HepG2 (cell line): ENCODE results near the gene MTA2. TPM values are rescaled to one million over a fixed set of nuclear protein-coding genes. Genes with fewer than 3 reads are reported as not detected.

Experiments
- BRCA1 ChIP-seq: sonication (generic); formaldehyde crosslinking; IDR thresholded peaks from 2 replicates; pipeline ENCODE4 v1.4.0; 2020; ENCODE audit warnings: missing genetic modification reagents
- FOXK2 ChIP-seq: fragments of 450-650 bp; IDR thresholded peaks from 2 replicates; pipeline ENCODE4 v1.6.1; 2016
- KDM4B ChIP-seq: sonication (generic); formaldehyde crosslinking; IDR thresholded peaks from 2 replicates; pipeline ENCODE4 v1.4.0; 2020; ENCODE audit warnings: missing genetic modification reagents
- PHF20 ChIP-seq: sonication (generic); formaldehyde crosslinking; IDR thresholded peaks from 2 replicates; pipeline ENCODE4 v1.5.0; 2020; ENCODE audit warnings: mild to moderate bottlenecking, missing genetic modification reagents
- RBM22 ChIP-seq: fragments of 200-400 bp; formaldehyde crosslinking; optimal IDR thresholded peaks from 2 replicates; pipeline ENCODE3; 2017; ENCODE audit warnings: mild to moderate bottlenecking, low read length, moderate library complexity
- SCMH1 ChIP-seq: sonication (generic); formaldehyde crosslinking; IDR thresholded peaks from 2 replicates; pipeline ENCODE4 v1.9.0; 2021; ENCODE audit warnings: missing genetic modification reagents, mild to moderate bottlenecking, borderline replicate concordance
- SRSF1 ChIP-seq: fragments of 200-400 bp; formaldehyde crosslinking; optimal IDR thresholded peaks from 2 replicates; pipeline ENCODE3; 2017; ENCODE audit warnings: mild to moderate bottlenecking, low read depth, low read length, moderate library complexity
- STAT5B ChIP-seq: sonication (generic); formaldehyde crosslinking; IDR thresholded peaks from 2 replicates; pipeline ENCODE4 v1.4.0; 2020; ENCODE audit warnings: missing genetic modification reagents
- ZBTB10 ChIP-seq: sonication (generic); formaldehyde crosslinking; IDR thresholded peaks from 2 replicates; pipeline ENCODE4 v1.4.0; 2020; ENCODE audit warnings: missing genetic modification reagents, borderline replicate concordance
- ZEB1 ChIP-seq: IDR thresholded peaks from 2 replicates; pipeline ENCODE4 v1.6.1; 2012; ENCODE audit warnings: mild to moderate bottlenecking, low read depth, inconsistent platforms; ENCODE audit not compliant: insufficient replicate concordance
- ZNF121 ChIP-seq: sonication (generic); formaldehyde crosslinking; IDR thresholded peaks from 2 replicates; pipeline ENCODE4 v1.5.0; 2020; ENCODE audit warnings: mild to moderate bottlenecking, missing genetic modification reagents
- ZNF138 ChIP-seq: sonication (generic); formaldehyde crosslinking; IDR thresholded peaks from 2 replicates; pipeline ENCODE4 v1.5.0; 2020; ENCODE audit warnings: mild to moderate bottlenecking, low read depth, missing genetic modification reagents
- ZNF142 ChIP-seq: sonication (generic); formaldehyde crosslinking; IDR thresholded peaks from 2 replicates; pipeline ENCODE4 v1.4.0; 2020; ENCODE audit warnings: missing genetic modification reagents
- ZNF20 ChIP-seq: sonication (generic); formaldehyde crosslinking; IDR thresholded peaks from 2 replicates; pipeline ENCODE4 v1.4.0; 2020; ENCODE audit warnings: mild to moderate bottlenecking, moderate library complexity, missing genetic modification reagents
- ZNF260 ChIP-seq: sonication (generic); formaldehyde crosslinking; IDR thresholded peaks from 2 replicates; pipeline ENCODE4 v1.4.0; 2020; ENCODE audit warnings: missing genetic modification reagents, low read depth, mild to moderate bottlenecking, borderline replicate concordance
- ZNF30 ChIP-seq: sonication (generic); formaldehyde crosslinking; IDR thresholded peaks from 2 replicates; pipeline ENCODE4 v1.5.0; 2020; ENCODE audit warnings: mild to moderate bottlenecking, missing genetic modification reagents
- ZNF430 ChIP-seq: sonication (generic); formaldehyde crosslinking; IDR thresholded peaks from 2 replicates; pipeline ENCODE4 v1.9.0; 2021; ENCODE audit warnings: mild to moderate bottlenecking, missing genetic modification reagents
- polyA plus RNA-seq, 8 experiments: library from polyadenylated mRNA; depleted of rRNA in 3 of 8; stranded (reverse) in 7 of 8; unstranded in 1 of 8; fragments of >200 nt; fragmentation: Illumina TruSeq in 4 of 8; extraction: Trizol in 4 of 8; gene quantifications; 2 replicates each; pipeline versions ENCODE4 v1.2.1 to v1.2.3, GENCODE V29; 2011 to 2016; ENCODE audit warnings: low read depth in 4 of 8, missing spikeins in 1 of 8, mixed read lengths in 1 of 8; ENCODE audit not compliant: insufficient read depth in 1 of 8
- total RNA-seq, 5 experiments: library from RNA; depleted of rRNA; stranded (reverse); fragments of >200 nt; fragmentation: Illumina TruSeq; extraction: Trizol; gene quantifications; 2 replicates each; pipeline ENCODE4 v1.2.3, GENCODE V29; 2016; ENCODE audit warnings: low read depth in 1 of 5
- TF ChIP-seq, protein P1 (sequence below): sonication (generic); formaldehyde crosslinking; conservative IDR thresholded peaks from 2 replicates; pipeline ENCODE4 v1.4.0; 2020; ENCODE audit warnings: missing genetic modification reagents

The MTA2 gene
- total and polyA plus RNA-seq, 2 of the 13 experiments (the other 11 are each of a cell fraction or from before 2014, with no cell fraction given): 14.0 to 70.0 TPM

GRCh38 chr11:62591448-62592145 lies 10.1 kb downstream of the MTA2 start, which contains the start of gene TUT1 (continued):
- TF ChIP-seq KDM4B (CRISPR knock-in tag): peak; percentile 86; the same call in 1 of the 2 replicates
- peak; percentile 80 for TF ChIP-seq SRSF1
- no peak for TF ChIP-seq ZNF20 (CRISPR knock-in tag)
- no peak for TF ChIP-seq BRCA1
- TF ChIP-seq ZNF430 (CRISPR knock-in tag): peak; percentile 96
- no peak for TF ChIP-seq RBM22
- TF ChIP-seq ZNF142 (CRISPR knock-in tag): peak; percentile 88
- TF ChIP-seq PHF20 (CRISPR knock-in tag): peak; percentile 97
- no peak for TF ChIP-seq STAT5B (CRISPR knock-in tag)
- no peak for TF ChIP-seq ZNF121 (CRISPR knock-in tag)
- no peak for TF ChIP-seq ZNF30 (CRISPR knock-in tag)
- TF ChIP-seq SCMH1 (CRISPR knock-in tag): no peak
- no peak for TF ChIP-seq ZNF260
- TF ChIP-seq FOXK2: peak; percentile 79; the same call in 1 of the 2 replicates
- peak; percentile 6 for TF ChIP-seq ZEB1
- TF ChIP-seq ZNF138 (CRISPR knock-in tag): no peak
- TF ChIP-seq ZBTB10 (CRISPR knock-in tag): no peak
- TF ChIP-seq, protein P1, sequence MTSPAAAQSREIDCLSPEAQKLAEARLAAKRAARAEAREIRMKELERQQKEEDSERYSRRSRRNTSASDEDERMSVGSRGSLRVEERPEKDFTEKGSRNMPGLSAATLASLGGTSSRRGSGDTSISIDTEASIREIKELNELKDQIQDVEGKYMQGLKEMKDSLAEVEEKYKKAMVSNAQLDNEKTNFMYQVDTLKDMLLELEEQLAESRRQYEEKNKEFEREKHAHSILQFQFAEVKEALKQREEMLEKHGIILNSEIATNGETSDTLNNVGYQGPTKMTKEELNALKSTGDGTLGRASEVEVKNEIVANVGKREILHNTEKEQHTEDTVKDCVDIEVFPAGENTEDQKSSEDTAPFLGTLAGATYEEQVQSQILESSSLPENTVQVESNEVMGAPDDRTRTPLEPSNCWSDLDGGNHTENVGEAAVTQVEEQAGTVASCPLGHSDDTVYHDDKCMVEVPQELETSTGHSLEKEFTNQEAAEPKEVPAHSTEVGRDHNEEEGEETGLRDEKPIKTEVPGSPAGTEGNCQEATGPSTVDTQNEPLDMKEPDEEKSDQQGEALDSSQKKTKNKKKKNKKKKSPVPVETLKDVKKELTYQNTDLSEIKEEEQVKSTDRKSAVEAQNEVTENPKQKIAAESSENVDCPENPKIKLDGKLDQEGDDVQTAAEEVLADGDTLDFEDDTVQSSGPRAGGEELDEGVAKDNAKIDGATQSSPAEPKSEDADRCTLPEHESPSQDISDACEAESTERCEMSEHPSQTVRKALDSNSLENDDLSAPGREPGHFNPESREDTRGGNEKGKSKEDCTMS: no peak
